ENCODE results near the gene SLC39A7. TPM values are rescaled to one million over a fixed set of nuclear protein-coding genes. Genes with fewer than 3 reads are reported as not detected.

SLC39A7 gene
- total and polyA plus RNA-seq, 2 of the 13 experiments (the other 11 are each of a cell fraction or from before 2014, with no cell fraction given) = 142 to 229 TPM

- TF ChIP-seq FOXK1 (CRISPR knock-in tag; IDR thresholded peaks at IDR 0.05; ENCODE audit: borderline replicate concordance, low read depth) = no peak
- 0 out of 2 replicates have a peak, but pooled peaks have one; percentile 31 for TF ChIP-seq ZNF33B (CRISPR knock-in tag; IDR thresholded peaks at IDR 0.05)
- TF ChIP-seq MAFF (IDR thresholded peaks at IDR 0.05; ENCODE audit: low read depth, low read length) = no peak
- TF ChIP-seq KLF13 (CRISPR knock-in tag; IDR thresholded peaks at IDR 0.05) = 0 out of 2 replicates have a peak, but pooled peaks have one; percentile 14
- TF ChIP-seq SYNCRIP (IDR thresholded peaks at IDR 0.05; ENCODE audit: insufficient read depth, low read depth, low read length) = no peak
- TF ChIP-seq AFF4 (CRISPR knock-in tag; IDR thresholded peaks at IDR 0.05) = no peak
- no peak for TF ChIP-seq ZNF839 (CRISPR knock-in tag; IDR thresholded peaks at IDR 0.05; ENCODE audit: borderline replicate concordance)
- TF ChIP-seq NR0B2 (CRISPR knock-in tag; IDR thresholded peaks at IDR 0.05) = no peak
- TF ChIP-seq GPBP1L1 (CRISPR knock-in tag; IDR thresholded peaks at IDR 0.05) = no peak
- no peak for TF ChIP-seq ZNF367 (CRISPR knock-in tag; IDR thresholded peaks at IDR 0.05; ENCODE audit: borderline replicate concordance)
- peak; percentile 96 for TF ChIP-seq XRCC5 (optimal IDR thresholded peaks at IDR 0.05; ENCODE audit: low read length)
- no peak for TF ChIP-seq SOX6 (IDR thresholded peaks at IDR 0.05)
- 0 out of 2 replicates have a peak, but pooled peaks have one; percentile 20 for TF ChIP-seq SOX6 (CRISPR knock-in tag; IDR thresholded peaks at IDR 0.05)
- TF ChIP-seq PHF5A (CRISPR knock-in tag; IDR thresholded peaks at IDR 0.05; ENCODE audit: low read depth, unreplicated experiment) = no peak
- TF ChIP-seq ZNF12 (CRISPR knock-in tag; IDR thresholded peaks at IDR 0.05) = no peak
- no peak for TF ChIP-seq LCORL (IDR thresholded peaks at IDR 0.05)
- TF ChIP-seq LCORL (CRISPR knock-in tag; IDR thresholded peaks at IDR 0.05) = 0 out of 2 replicates have a peak, but pooled peaks have one; percentile 21
- no peak for TF ChIP-seq RBM39 (IDR thresholded peaks at IDR 0.05; ENCODE audit: low read depth, low read length, poor library complexity, severe bottlenecking)
- TF ChIP-seq ZNF280D (CRISPR knock-in tag; IDR thresholded peaks at IDR 0.05) = 0 out of 2 replicates have a peak, but pooled peaks have one; percentile 26
- no peak for TF ChIP-seq ELF3 (CRISPR knock-in tag; IDR thresholded peaks at IDR 0.05)
These were observed 39.0 kb upstream of the SLC39A7 start (continued) for GRCh38 chr6:33161354-33162331.
